PFSK-1 (cell line): ENCODE measurements around the gene ERC2.

Experiments
- FOXP2 ChIP-seq: optimal IDR thresholded peaks from 2 replicates; pipeline ENCODE3; 2011; ENCODE audit warnings: borderline replicate concordance, control low read depth, inconsistent platforms; ENCODE audit not compliant: insufficient read depth; ENCODE audit errors: extremely low read length, extremely low read depth
- POLR2AphosphoS5 ChIP-seq: IDR thresholded peaks from 2 replicates; pipeline ENCODE4 v1.6.1; 2012; ENCODE audit warnings: low read depth, mild to moderate bottlenecking, control low read depth, low read length, moderate library complexity
- SIN3A ChIP-seq: IDR thresholded peaks from 2 replicates; pipeline ENCODE4 v1.6.1; 2012; ENCODE audit warnings: mild to moderate bottlenecking, low read length, moderate library complexity, borderline replicate concordance; ENCODE audit not compliant: insufficient read depth
- TAF1 ChIP-seq: IDR thresholded peaks from 2 replicates; pipeline ENCODE4 v1.6.1; 2012; ENCODE audit warnings: low read length, control low read depth, borderline replicate concordance; ENCODE audit not compliant: insufficient read depth
- TF ChIP-seq, protein P1 (sequence below), 2 experiments: IDR thresholded peaks; 2 replicates each; pipeline versions ENCODE4 v1.6.1 to v1.8.0; 2011 to 2012; ENCODE audit warnings: low read depth in 2 of 2, low read length in 2 of 2, control low read depth in 1 of 2, inconsistent platforms in 1 of 2, mild to moderate bottlenecking in 1 of 2, moderate library complexity in 1 of 2; ENCODE audit not compliant: insufficient read depth in 1 of 2

DNA sequence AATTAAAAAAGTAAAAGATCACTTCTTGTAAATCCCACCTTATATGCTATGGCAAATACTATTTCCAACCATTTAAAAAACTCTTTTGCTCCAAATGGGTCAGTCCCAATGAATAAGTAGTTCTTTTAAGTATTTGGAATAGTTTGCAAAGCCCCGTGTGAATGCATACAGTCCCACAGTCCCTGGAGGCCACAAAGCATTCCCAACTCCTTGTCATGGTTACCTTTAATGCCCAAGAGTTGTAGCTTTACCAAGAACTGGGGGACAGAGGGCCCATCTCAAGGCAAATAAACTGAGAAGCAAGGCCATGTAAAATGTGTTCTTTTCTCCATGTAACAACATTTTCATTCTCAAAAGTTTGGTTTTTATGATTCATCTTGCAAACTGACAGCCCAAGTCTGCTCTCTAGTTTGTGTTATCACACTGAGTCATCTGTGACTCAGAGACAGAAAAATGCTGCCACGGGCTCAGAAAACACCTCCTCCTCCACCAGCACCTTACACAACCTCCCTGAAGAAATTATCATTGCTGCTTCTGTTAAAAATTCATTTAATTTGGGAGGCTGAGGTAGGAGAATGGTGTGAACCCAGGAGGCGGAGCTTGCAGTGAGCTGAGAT is 336.2 kb downstream of the ERC2 start:
- no peak for TF ChIP-seq POLR2AphosphoS5
- no peak for TF ChIP-seq TAF1
- TF ChIP-seq, protein P1, sequence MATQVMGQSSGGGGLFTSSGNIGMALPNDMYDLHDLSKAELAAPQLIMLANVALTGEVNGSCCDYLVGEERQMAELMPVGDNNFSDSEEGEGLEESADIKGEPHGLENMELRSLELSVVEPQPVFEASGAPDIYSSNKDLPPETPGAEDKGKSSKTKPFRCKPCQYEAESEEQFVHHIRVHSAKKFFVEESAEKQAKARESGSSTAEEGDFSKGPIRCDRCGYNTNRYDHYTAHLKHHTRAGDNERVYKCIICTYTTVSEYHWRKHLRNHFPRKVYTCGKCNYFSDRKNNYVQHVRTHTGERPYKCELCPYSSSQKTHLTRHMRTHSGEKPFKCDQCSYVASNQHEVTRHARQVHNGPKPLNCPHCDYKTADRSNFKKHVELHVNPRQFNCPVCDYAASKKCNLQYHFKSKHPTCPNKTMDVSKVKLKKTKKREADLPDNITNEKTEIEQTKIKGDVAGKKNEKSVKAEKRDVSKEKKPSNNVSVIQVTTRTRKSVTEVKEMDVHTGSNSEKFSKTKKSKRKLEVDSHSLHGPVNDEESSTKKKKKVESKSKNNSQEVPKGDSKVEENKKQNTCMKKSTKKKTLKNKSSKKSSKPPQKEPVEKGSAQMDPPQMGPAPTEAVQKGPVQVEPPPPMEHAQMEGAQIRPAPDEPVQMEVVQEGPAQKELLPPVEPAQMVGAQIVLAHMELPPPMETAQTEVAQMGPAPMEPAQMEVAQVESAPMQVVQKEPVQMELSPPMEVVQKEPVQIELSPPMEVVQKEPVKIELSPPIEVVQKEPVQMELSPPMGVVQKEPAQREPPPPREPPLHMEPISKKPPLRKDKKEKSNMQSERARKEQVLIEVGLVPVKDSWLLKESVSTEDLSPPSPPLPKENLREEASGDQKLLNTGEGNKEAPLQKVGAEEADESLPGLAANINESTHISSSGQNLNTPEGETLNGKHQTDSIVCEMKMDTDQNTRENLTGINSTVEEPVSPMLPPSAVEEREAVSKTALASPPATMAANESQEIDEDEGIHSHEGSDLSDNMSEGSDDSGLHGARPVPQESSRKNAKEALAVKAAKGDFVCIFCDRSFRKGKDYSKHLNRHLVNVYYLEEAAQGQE (IDR thresholded peaks at IDR 0.05; ENCODE audit: insufficient read depth in 1 of 2, low read depth in 2 of 2, low read length in 2 of 2), result peak in 1 of 2 experiments; percentile 10; a peak in 1 of 4 replicates
- no peak for TF ChIP-seq SIN3A
- no peak for TF ChIP-seq FOXP2
